Stimulated activated CD4-positive, alpha-beta T cell treated with anti-CD3 and anti-CD28 coated beads, Interleukin-15, amount 100 ng/mL, for 48 hours (primary cell): ENCODE data around the gene KRT27.
"Not testable (repeated sequence)": the region's sequence is repeated elsewhere in the genome, so short reads cannot be mapped to it uniquely, and the experiment has no call there.

Source experiments
- DNase-seq, 2 donors: peaks; one replicate each; pipeline ENCODE4 v3.0.0-alpha.2; 2020; ENCODE audit warnings: low read depth in 2 of 2

Gene KRT27

DNA sequence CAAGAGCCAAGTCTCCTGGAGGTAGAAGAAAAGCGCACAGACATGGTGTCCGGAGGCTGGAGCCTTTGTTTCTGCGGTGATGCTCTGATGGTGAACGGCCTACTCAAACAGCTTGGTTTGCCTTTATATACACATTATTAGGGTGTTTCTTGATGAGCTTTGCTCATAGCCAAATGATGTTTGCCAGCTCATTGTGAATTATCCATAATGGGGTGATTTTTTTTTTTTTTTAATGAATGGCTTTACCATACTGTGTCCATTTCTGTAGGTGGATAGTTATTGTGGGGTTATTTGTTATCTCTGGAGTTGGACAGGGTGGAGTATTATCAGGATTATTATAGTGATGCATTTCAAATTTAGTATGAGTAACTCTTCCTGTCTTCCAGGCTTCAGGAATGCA lies at the start of gene KRT27:
Gene KRT27 (minus strand): TSS at position 101 of the 400 bp plus-strand sequence. CDS start 57 bp downstream, at position 44.
- no peak for DNase-seq

DNA sequence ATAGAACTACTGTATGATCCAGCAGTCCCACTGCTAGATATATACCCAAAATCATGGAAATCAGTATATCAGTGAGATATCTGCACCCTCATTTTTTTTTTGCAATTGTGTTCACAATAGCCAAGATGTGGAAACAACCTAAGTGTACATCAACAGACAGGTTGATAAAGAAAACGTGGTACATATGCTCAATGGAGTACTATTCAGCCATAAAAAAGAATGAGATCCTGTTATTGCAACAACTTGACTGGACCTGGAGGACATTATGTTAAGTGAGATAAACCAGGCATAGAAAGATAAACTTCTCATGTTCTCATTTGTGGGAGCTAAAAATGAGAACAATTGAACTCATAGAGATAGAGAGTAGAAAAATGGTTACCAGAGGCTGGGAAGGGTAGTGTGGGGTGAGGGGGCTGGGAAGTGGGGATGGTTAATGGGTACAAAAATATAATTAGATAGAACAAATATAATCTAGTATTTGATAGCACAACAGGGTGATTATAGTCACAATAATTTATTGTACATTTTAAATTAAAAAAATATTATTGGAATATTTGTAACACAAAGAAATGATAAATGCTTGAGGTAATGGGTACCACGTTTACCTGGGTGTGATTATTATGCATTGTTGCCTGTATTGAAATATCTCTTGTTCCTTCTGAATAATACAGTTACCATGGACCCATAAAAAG lies 47.9 kb upstream of the KRT27 start:
- no peak for DNase-seq

- DNase-seq, result no peak
Observed at GRCh38 chr17:40828454-40829044, 46.2 kb upstream of the KRT27 start.

GRCh38 chr17:40827746-40828453 lies 45.5 kb upstream of the KRT27 start:
- DNase-seq, result no peak

- DNase-seq, result no peak
Observed at GRCh38 chr17:40825599-40825998, 43.2 kb upstream of the KRT27 start.

- DNase-seq, result no peak
Observed at GRCh38 chr17:40824015-40824832, 41.9 kb upstream of the KRT27 start.

DNA sequence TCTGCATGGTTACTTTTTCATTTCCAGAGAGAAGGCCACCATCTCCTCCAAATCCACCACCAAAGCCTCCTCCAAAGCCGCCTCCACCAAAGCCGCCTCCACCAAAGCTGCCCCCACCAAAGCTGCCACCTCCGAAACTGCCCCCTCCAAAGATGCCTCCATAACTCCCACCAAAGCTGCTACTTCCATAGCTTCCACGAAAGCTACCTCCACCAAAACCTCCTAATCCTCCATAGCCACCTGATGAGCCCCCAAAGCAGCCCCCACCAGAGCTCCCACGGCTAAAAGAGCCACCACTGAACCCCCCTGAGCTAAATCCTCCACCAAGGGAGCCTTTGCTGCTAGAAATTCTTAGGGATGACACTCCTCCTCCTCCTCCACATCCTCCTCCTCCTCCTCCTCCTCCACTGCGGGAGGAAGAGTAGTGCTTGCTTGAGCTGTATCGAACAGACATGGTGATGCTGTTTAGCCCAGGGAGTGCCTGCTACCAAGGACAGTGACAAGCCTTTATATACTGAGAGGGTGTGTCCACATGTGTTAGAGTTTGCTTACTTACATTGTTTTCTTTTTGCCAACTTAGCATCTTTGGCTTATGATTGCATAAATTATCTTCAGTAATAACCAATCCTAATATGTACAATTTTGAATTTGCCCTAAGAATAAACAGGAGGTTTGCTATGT lies 39.9 kb upstream of the KRT27 start, which contains the start of gene KRT10:
Gene KRT10 (minus strand): TSS at position 483 of the 681 bp plus-strand sequence. CDS start 29 bp downstream, at position 454.
- DNase-seq, result no peak

- DNase-seq, result no peak
Observed at GRCh38 chr17:40821536-40821935, 39.2 kb upstream of the KRT27 start.

DNA sequence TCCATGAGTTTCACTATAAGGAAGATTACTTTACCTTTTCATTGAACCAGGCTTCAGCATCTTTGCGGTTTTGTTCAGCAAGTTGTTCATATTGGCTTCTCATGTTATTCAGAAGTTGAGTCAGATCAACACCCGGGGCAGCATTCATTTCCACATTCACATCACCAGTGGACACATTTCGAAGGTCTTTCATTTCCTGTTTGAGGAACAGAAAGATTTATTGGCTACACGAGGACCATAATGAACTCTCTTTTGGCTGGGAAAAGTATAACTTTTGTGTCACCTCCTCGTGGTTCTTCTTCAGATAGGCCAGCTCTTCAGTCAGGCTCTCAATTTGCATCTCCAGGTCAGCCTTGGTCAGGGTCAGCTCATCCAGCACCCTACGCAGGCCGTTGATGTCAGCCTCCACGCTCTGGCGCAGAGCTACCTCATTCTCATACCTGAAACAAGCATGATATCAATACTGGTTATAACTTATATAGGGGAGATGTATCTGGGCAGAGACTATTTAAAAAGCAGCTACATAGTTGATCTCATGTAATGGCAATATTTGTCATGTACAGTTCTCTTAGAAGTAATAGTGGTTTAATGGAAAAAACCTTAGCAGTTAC lies 38.0 kb upstream of the KRT27 start:
- no peak for DNase-seq

DNA sequence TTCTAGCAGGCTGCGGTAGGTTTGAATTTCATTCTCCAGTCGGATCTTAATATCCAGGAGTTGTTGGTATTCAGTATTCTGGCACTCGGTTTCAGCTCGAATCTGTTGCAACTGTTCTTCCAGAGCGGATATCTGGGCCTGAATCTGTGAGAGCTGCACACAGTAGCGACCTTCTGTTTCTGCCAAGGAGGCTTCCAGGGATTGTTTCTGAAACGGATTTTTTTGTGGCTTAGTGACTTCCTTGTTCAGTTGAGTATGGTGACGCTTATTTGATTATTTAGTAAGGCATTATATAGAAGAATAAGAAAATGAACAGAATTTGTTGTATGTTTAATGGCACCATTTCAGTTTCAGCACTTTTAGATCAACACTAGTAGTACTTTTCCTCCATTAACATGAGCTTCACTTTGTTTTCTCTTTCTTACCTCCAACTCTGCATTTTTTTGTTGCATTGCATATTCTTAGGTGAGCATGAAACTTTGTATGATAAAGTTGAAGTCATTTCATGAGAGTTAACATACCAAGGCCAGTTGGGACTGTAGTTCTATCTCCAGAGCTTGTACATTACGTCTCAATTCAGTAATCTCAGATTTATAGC lies 37.3 kb upstream of the KRT27 start:
- no peak for DNase-seq

GRCh38 chr17:40818733-40819527 lies 36.6 kb upstream of the KRT27 start:
- DNase-seq, result peak; percentile 68 to 80

- no peak for DNase-seq
Observed at GRCh38 chr17:40818343-40818732, 36.0 kb upstream of the KRT27 start.

DNA sequence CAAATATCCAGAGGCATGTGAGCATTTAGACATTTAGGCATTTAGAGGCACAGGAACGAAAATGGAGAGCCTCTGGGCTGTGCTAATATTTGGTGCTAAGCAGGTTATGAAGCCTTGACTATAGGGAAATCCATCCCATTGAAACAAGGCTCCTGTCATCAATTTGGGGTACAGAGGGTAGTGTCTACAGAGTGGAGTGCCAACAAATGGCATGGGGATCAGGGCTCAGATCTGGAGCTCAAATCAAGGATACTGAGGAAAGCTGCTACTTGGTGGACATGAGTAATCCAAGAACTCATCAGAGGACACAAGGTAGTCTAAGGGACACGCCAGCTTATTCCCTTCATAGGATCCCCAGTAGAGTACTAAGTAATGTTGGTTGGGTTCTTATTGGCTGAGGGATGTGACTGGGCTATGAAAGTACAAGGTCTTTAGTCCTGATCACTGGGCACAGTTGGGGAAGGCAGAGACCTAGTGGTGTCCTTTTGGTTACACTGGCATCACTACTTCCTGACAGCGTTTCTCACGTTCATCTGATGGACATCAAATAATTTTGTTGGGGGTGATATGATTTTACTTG lies 34.8 kb upstream of the KRT27 start:
- DNase-seq, result no peak

DNA sequence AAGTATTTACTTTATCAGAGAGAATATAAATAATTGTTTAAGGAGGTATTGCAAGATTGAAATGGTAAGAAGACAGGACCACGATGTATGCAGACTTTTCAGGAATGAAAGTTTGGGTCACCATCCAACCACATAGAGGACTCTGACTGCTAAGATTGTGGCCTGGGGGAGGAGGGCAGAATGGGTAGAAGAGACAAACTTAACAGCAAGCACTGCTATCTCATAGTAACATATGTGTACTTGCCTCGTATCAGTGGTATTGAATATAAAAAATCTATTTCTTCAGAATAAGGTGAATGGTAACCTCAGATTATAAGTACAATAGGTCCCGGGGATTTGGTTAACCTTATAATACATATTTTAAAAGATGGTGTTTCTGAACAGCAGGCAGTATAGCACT lies 34.2 kb upstream of the KRT27 start:
- DNase-seq, result no peak

DNA sequence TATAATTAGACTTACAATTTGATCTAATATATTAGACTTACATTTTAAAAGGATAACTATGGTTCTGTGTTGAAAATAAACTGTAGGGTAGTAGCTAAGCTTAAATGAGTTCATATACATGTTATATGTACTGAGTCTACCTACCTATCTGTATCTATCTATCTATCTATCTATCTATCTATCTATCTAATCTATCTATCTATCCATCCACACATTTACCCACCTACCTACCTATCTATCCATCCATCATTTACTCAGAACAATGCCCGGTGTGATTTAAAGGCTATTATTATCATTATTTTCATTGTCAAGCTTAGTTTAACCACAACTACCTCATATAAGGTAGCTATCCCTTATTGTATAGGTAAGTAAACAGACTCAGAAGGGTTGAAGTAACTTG lies 33.0 kb upstream of the KRT27 start:
- DNase-seq, result no peak

DNA sequence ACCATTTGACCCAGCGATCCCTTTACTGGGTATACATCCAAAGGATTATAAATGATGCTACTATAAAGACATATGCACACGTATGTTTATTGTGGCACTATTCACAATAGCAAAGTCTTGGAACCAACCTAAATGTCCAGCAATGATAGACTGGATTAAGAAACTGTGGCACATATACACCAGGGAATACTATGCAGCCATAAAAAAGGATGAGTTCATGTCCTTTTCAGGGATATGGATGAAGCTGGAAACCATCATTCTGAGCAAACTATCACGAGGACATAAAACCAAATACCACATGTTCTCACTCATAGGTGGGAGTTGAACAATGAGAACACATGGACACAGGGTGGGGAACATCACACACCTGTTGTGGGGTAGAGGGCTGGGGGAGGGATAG lies 32.3 kb upstream of the KRT27 start:
- not testable (repeated sequence) for DNase-seq

DNA sequence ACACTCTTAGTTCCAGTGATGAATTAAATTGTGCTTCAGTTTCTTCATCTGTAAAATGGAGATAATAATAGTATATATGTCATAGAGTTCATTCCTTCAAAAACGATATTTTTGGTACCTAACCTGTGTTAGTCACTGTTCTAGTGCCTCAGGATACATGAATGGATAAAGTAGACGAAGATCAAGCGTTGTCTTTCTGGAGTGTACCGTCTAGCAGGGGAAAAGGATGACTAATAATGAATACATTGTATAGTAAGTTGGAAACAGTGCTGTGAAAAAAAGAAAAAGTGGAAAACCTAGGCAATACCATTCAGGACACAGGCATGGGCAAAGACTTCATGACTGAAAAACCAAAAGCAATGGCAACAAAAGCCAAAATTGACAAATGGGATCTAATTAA lies 31.5 kb upstream of the KRT27 start:
- no peak for DNase-seq

DNA sequence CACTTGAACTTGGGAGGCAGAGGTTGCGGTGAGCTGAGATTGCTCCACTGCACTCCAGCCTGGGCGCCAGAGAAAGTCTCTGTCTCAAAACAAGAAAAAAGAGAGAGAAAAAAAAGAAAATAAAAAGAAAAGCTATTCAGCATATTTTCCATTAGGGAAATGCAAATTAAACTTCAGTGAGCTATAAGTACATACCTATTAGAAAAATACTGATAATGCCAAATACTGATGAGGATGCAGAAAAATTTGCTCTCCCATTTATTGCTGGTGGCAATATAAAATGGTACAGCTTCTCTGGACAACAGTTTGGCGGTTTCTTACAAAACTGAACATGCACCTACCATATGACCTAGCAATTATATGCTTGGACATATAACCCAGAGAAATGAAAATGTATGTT lies 30.3 kb upstream of the KRT27 start:
- no peak for DNase-seq

GRCh38 chr17:40810494-40810893 lies 28.1 kb upstream of the KRT27 start:
- no peak for DNase-seq
